ENCODE data around the gene CKAP5.

GRCh38 chr11:46755962-46756361, 90.1 kb downstream of the CKAP5 start:
- TF ChIP-seq CTCF (IDR thresholded peaks at IDR 0.05): no peak
- no peak for TF ChIP-seq POLR2A (IDR thresholded peaks at IDR 0.05)
- no peak for TF ChIP-seq EP300 (IDR thresholded peaks at IDR 0.05)
- TF ChIP-seq POLR2AphosphoS5 (IDR thresholded peaks at IDR 0.05): no peak
